ENCODE measurements around the gene ABLIM3. TPM values are rescaled to one million over a fixed set of nuclear protein-coding genes. Genes with fewer than 3 reads are reported as not detected.

The ABLIM3 gene
- total RNA-seq, 6 experiments from 2014 or later: 29.3 to 54.1 (median 48.3) TPM

DNA sequence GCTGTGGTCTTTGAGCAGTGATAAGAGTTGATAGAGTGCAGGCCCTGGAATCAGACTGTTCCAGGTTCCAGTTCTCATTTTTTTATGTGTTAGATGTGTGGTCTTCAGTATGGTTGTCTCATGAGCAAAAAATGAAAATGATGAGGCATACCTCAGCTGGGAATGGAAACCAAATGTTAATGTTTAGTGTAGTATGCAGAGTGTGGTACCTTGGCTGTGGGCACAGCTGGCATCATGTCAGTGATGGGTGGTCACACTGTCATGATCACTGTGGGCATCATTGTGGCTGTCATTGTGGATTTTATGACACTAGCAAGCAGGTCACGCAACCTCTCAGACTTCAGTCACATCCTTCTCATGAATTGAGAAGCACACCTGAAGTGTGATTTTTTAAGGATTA, 6.4 kb downstream of the ABLIM3 start:
- no peak overlapping the region for H3K27ac Mint-ChIP-seq
- TF ChIP-seq, protein P1, sequence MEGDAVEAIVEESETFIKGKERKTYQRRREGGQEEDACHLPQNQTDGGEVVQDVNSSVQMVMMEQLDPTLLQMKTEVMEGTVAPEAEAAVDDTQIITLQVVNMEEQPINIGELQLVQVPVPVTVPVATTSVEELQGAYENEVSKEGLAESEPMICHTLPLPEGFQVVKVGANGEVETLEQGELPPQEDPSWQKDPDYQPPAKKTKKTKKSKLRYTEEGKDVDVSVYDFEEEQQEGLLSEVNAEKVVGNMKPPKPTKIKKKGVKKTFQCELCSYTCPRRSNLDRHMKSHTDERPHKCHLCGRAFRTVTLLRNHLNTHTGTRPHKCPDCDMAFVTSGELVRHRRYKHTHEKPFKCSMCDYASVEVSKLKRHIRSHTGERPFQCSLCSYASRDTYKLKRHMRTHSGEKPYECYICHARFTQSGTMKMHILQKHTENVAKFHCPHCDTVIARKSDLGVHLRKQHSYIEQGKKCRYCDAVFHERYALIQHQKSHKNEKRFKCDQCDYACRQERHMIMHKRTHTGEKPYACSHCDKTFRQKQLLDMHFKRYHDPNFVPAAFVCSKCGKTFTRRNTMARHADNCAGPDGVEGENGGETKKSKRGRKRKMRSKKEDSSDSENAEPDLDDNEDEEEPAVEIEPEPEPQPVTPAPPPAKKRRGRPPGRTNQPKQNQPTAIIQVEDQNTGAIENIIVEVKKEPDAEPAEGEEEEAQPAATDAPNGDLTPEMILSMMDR (IDR thresholded peaks at IDR 0.05): no peak
- no peak overlapping the region for H3K4me3 Mint-ChIP-seq
- H3K27me3 Mint-ChIP-seq (ENCODE audit: insufficient read depth): no peaks in the 10 kb centered on the region; the same call in 1 of the 2 replicates
- no peak for DNase-seq
- peaks cover 4% of the 10 kb centered on the region for H3K4me1 Mint-ChIP-seq (ENCODE audit: low read depth)
- H3K36me3 Mint-ChIP-seq (ENCODE audit: low read depth): no peaks in the 10 kb centered on the region
- no peaks in the 10 kb centered on the region for H3K9me3 Mint-ChIP-seq

DNA sequence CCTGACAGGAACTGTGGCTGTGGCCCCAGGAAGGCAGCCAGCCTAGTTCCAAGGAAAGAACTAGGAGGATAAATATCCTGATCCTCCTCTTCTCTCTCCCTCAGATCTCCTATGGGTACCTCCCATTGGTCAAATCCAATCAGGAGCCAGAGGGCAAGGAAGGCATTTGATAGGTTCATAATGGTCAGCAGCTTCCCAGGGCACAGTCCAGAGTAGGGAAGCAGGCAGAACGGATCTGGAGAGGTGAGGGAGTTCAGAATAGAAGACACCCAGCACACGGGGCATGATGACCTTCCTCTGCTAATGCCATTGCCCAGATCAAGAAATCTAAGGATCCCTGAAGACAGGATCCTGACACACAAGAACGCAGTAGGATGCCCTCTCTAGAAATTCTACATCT, 8.6 kb downstream of the ABLIM3 start:
- H3K4me3 Mint-ChIP-seq: peak overlapping the region; percentile 1; the same call in 1 of the 2 replicates
- H3K4me1 Mint-ChIP-seq (ENCODE audit: low read depth): no peaks in the 10 kb centered on the region
- TF ChIP-seq, protein P1 (IDR thresholded peaks at IDR 0.05): no peak
- no peaks in the 10 kb centered on the region; the same call in 1 of the 2 replicates for H3K27me3 Mint-ChIP-seq (ENCODE audit: insufficient read depth)
- H3K27ac Mint-ChIP-seq: no peak overlapping the region; the same call in none of the 2 replicates
- no peaks in the 10 kb centered on the region for H3K9me3 Mint-ChIP-seq
- DNase-seq: no peak
- no peaks in the 10 kb centered on the region for H3K36me3 Mint-ChIP-seq (ENCODE audit: low read depth)

DNA sequence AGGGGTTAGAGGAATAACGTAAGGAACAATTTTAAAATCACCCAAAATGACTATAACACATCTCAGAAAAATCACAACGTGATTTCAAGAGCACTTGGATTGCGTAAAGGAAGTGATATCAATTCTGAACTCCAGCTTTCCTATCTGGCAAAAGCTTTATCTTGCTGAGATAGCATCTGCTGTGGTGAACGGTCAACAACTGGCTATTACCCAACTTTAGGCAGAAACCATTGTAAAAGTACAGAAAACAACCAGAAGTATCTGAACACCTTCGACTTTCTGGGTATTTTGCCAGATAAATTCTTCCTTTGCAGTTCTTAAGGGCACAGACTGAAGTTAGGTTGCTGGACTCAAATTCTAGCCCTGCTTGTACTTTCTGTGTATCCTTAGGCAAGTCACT, 9.2 kb downstream of the ABLIM3 start:
- Mint-ChIP-seq H3K4me3 (peak overlapping the region; percentile 1; the same call in 1 of the 2 replicates), H3K27ac (no peak overlapping the region; the same call in none of the 2 replicates), H3K9me3 (no peaks in the 10 kb centered on the region), H3K27me3 (ENCODE audit: insufficient read depth) (no peaks in the 10 kb centered on the region; the same call in 1 of the 2 replicates), H3K36me3 (ENCODE audit: low read depth) (peaks cover 5% of the 10 kb centered on the region; the same call in 1 of the 2 replicates), H3K4me1 (ENCODE audit: low read depth) (no peaks in the 10 kb centered on the region)
- TF ChIP-seq, protein P1 (IDR thresholded peaks at IDR 0.05): no peak
- DNase-seq: no peak

DNA sequence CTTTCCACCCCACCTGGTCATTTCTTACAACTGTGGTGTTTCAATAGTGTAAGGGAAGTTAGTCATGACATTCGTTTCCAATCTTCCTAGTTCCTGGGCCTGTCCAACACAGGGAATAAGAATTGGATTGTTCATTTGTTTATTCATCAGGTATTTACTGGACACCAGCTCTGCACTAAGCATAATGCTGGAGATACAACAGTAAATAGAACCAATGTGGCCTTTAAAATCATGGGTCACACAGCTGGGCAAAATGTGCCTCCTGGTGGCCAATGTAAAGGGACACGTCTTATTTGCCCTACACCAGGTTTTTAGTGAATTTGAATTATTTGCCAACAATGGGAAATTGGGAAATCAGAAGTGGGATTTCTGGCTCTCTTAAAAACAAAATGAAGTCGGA, 10.4 kb downstream of the ABLIM3 start:
- DNase-seq: peak; percentile 44
- H3K9me3 Mint-ChIP-seq: no peaks in the 10 kb centered on the region

DNA sequence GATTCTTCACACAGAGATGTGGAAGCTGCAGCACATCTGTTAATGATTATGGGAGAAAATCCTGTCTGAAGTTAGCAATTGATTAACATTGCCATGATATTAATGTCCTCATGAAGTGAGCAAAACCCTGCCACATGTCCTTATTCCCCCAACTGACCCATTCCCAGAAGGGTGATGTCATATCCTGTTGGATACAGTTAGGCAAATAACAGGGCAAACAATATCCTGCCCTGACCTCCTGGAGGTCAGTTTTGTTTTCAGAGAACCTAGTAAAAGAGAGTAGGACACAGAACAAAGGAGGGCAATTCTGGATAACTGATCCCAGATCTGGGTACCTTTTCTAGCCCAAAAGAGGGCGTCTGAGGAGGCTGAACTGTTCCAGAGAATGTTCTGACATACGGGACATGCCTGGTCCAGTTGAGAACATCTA, 11.0 kb downstream of the ABLIM3 start:
- Mint-ChIP-seq H3K27ac (peak overlapping the region; percentile 90), H3K9me3 (no peaks in the 10 kb centered on the region), H3K4me3 (peak overlapping the region; percentile 66), H3K36me3 (ENCODE audit: low read depth) (peaks cover 9% of the 10 kb centered on the region), H3K4me1 (ENCODE audit: low read depth) (no peaks in the 10 kb centered on the region), H3K27me3 (ENCODE audit: insufficient read depth) (no peaks in the 10 kb centered on the region; the same call in 1 of the 2 replicates)
- TF ChIP-seq, protein P1 (IDR thresholded peaks at IDR 0.05): no peak
- peak; percentile 30 for DNase-seq

More for the DNA sequence above, 10.4 kb downstream of the ABLIM3 start:
- Mint-ChIP-seq H3K27me3 (ENCODE audit: insufficient read depth) (no peaks in the 10 kb centered on the region; the same call in 1 of the 2 replicates), H3K4me3 (no peak overlapping the region; the same call in 1 of the 2 replicates), H3K27ac (peak overlapping the region; percentile 90), H3K4me1 (ENCODE audit: low read depth) (no peaks in the 10 kb centered on the region), H3K36me3 (ENCODE audit: low read depth) (peaks cover 9% of the 10 kb centered on the region)
- TF ChIP-seq, protein P1 (IDR thresholded peaks at IDR 0.05): peak; percentile 78

All from HFFc6 (cell line).